Testis (tissue), 2 donors: ENCODE results near the gene SEMA6A.

Experiments used
- POLR2A ChIP-seq: fragments of 450-650 bp; IDR thresholded peaks from one replicate; pipeline ENCODE4 v1.6.1; 2017; ENCODE audit warnings: antibody characterized with exemption, mild to moderate bottlenecking, moderate library complexity
- TF ChIP-seq, protein P1 (sequence below), 3 experiments: fragments of 450-650 bp in 2 of 3; fragments of 200-600 bp in 1 of 3; sonication (generic) in 1 of 3; IDR thresholded peaks; one replicate each; pipeline ENCODE4 v1.5.1; 2016 to 2019; ENCODE audit warnings: antibody characterized with exemption in 3 of 3, mild to moderate bottlenecking in 2 of 3, moderate library complexity in 1 of 3

- no peak for TF ChIP-seq POLR2A
- TF ChIP-seq, protein P1, sequence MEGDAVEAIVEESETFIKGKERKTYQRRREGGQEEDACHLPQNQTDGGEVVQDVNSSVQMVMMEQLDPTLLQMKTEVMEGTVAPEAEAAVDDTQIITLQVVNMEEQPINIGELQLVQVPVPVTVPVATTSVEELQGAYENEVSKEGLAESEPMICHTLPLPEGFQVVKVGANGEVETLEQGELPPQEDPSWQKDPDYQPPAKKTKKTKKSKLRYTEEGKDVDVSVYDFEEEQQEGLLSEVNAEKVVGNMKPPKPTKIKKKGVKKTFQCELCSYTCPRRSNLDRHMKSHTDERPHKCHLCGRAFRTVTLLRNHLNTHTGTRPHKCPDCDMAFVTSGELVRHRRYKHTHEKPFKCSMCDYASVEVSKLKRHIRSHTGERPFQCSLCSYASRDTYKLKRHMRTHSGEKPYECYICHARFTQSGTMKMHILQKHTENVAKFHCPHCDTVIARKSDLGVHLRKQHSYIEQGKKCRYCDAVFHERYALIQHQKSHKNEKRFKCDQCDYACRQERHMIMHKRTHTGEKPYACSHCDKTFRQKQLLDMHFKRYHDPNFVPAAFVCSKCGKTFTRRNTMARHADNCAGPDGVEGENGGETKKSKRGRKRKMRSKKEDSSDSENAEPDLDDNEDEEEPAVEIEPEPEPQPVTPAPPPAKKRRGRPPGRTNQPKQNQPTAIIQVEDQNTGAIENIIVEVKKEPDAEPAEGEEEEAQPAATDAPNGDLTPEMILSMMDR (IDR thresholded peaks at IDR 0.05) = no peak
Measured at GRCh38 chr5:116498503-116499048, 76.0 kb downstream of the SEMA6A start.
